Central memory CD4-positive, alpha-beta T cell (primary cell): ENCODE data around the gene SLC26A11.
"Not testable (repeated sequence)": the region's sequence is repeated elsewhere in the genome, so short reads cannot be mapped to it uniquely, and the experiment has no call there.

Experiments
- DNase-seq: peaks from one replicate; pipeline ENCODE4 v3.0.0; 2022

Gene SLC26A11

DNA sequence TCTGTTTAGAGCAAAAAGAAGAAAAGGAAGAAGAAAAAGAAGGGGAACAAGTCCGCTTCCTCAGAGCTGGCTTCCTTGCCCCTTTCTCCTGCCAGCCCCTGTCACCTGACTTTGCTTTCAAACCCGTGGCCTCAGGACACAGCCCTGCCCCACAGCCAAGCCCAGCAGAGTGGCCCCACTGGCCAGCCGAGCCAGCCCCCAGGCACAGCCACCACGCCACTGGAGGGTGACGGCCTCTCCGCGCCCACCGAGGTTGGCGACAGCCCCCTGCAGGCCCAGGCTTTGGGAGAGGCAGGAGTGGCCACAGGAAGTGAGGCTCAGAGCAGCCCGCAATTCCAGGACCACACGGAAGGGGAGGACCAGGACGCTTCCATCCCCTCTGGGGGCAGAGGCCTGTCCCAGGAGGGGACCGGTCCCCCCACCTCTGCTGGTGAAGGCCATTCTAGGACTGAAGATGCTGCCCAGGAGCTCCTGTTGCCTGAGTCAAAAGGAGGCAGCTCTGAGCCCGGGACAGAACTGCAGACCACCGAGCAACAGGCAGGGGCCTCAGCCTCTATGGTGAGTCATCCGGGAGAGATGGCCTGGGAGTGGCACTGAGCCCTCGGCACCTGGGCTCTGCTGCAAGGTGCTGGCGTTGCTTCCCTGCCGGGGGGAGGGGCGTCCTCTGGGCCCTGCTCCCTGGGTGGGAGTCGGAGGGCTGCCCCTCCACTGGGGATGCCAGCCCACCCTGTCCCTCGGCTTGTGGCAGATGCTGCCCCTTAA is 67.8 kb downstream of the SLC26A11 start:
- no peak for DNase-seq

- no peak for DNase-seq
These were observed 69.4 kb downstream of the SLC26A11 start for GRCh38 chr17:80289616-80290015.

DNA sequence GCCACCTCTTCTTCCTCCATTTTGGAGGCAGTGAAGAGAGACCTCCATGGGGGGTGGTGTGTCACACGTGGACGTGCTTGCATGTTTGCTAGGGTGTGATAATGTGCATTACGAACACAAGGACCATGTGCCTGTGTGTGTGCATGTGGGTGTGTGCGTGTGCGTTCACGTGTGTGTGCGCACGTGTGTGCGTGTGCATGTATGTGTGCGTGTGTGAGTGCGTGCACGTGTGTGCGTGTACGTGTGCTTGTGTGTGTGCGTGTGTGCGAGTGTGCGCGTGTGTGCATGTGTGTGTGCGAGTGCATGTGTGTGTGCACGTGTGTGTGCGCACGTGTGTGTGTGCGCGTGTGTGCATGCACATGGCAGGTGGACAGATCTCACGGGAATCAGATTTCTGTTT is 69.9 kb downstream of the SLC26A11 start:
- no peak for DNase-seq

GRCh38 chr17:80291260-80291659 is 71.0 kb downstream of the SLC26A11 start:
- no peak for DNase-seq

- DNase-seq, result no peak
These were observed 71.7 kb downstream of the SLC26A11 start for GRCh38 chr17:80291691-80292487.

GRCh38 chr17:80292521-80292971 is 72.3 kb downstream of the SLC26A11 start:
- no peak for DNase-seq

DNA sequence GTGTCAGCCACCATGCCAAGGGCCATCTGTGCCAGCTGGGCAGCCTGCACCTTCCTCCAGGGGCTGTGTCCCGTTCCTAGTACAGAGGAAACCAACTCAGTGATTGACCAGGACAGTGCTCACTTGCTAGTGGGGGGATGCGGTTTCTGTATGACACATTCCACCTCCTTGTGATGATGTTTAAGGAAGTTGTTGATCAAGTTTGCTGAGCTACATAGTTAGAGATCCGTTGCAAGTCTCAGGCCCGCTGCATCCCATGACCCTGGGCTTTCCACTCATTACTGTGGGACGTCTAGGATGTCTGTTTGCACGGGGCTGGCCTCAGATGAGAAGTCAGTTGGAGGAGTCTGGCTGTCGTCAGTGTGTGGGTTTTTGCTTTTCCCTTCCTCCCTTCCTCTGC is 74.0 kb downstream of the SLC26A11 start:
- no peak for DNase-seq

- no peak for DNase-seq
These were observed 74.4 kb downstream of the SLC26A11 start for GRCh38 chr17:80294653-80295052.

DNA sequence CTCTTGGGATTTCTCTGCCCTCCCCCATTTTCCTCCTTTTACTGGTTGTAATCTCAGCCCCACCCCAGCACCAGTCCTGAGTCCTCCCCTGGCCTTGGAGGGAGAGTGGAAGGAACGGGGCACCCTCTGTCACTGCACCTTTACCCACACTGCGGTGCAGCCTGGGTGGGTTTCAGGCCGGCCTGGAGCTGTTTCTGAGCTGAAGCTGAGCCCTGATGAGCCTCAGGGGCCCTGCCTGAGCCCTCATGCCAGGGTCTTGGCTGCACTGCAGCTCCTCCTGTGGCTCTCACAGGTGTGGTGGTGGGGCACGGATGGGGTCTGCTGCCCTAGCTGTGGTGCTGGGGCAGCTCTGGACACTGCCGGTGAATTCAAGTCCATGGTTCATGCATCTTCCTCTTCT is 74.9 kb downstream of the SLC26A11 start:
- DNase-seq, result no peak

DNA sequence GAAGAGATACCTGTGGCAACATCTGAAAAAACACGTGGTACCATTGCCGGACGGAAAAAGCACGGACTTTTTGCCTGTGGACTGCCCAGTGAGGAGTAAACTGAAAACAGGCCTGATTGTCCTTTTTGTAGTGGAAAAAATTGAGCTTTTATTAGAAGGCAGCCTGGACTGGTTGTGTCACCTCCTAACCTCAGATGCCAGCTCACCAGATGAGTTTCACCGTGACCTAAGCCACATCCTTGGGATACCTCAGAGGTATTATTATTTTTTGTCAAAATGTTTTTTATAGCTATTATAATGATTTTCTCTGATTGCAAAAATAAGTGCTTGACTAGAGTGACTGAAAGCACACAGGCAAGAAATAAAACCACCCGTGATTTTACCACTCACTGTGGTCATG is 75.3 kb downstream of the SLC26A11 start:
- no peak for DNase-seq

GRCh38 chr17:80296221-80296620 is 76.0 kb downstream of the SLC26A11 start:
- no peak for DNase-seq

GRCh38 chr17:80297996-80298560 is 77.9 kb downstream of the SLC26A11 start:
- no peak for DNase-seq

DNA sequence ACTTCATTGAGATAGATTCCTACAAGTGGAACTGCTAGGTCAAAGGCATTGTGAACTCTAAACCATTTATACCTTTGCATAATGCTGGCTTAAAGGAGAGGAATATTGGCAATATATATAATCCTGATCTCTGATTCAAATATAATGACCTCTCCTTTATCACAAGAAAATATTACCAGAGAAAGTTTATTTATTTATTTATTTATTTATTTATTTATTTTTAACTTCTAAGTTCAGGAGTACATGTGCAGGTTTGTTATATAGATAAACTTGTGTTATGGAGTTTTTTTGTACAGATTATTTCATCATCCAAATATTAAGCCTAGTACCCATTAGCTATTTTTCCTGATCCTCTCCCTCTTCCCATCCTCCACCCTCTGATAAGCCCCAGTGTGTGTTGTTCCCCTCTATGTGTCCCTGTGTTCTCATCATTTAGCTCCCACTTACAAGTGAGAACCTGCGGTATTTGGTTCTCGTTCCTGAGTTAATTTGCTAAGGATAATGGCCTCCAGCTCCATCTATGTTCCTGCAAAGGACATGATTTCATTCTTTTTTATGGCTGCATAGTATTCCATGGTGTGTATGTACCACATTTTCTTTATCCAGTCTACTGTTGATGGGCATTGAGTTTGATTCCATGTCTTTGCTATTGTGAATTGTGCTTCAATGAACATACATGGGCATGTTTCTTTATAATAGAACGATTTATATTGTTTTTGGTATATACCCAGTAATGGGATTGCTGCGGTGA is 79.3 kb downstream of the SLC26A11 start:
- DNase-seq, result not testable (repeated sequence)

DNA sequence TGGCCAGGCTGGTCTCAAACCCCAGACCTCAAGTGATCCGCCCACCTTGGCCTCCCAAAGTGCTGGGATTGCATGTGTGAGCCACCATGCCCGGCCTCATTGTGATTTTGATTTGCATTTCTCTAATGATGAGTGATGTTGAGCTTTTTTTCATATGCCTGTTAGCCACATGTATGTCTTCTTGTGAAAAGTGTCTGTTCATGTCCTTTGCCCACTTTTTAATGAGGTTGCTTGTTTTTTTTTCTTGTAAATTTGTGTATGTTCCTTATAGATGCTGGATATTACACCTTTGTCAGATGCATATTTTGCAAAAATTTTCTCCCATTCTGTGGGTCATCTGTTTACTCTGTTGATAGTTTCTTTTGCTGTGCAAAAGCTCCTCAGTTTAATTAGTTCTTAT is 80.5 kb downstream of the SLC26A11 start:
- DNase-seq, result not testable (repeated sequence)
